PC-9 (cell line): ENCODE results near the gene MBD5.

Experiments
- EZH2 ChIP-seq: fragments of 200-600 bp; sonication (generic); IDR thresholded peaks from 2 replicates; pipeline ENCODE4 v1.8.0; 2017; ENCODE audit warnings: antibody characterized with exemption, low read depth
- TF ChIP-seq, protein P1 (sequence below): fragments of 200-600 bp; sonication (generic); conservative IDR thresholded peaks from 2 replicates; pipeline ENCODE4 v1.6.1; 2017; ENCODE audit warnings: mixed run types, antibody characterized with exemption, mild to moderate bottlenecking, moderate library complexity

GRCh38 chr2:148521181-148521580, 500.3 kb downstream of the MBD5 start:
- TF ChIP-seq, protein P1, sequence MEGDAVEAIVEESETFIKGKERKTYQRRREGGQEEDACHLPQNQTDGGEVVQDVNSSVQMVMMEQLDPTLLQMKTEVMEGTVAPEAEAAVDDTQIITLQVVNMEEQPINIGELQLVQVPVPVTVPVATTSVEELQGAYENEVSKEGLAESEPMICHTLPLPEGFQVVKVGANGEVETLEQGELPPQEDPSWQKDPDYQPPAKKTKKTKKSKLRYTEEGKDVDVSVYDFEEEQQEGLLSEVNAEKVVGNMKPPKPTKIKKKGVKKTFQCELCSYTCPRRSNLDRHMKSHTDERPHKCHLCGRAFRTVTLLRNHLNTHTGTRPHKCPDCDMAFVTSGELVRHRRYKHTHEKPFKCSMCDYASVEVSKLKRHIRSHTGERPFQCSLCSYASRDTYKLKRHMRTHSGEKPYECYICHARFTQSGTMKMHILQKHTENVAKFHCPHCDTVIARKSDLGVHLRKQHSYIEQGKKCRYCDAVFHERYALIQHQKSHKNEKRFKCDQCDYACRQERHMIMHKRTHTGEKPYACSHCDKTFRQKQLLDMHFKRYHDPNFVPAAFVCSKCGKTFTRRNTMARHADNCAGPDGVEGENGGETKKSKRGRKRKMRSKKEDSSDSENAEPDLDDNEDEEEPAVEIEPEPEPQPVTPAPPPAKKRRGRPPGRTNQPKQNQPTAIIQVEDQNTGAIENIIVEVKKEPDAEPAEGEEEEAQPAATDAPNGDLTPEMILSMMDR = no peak
- TF ChIP-seq EZH2 = no peak
